Parathyroid adenoma (tissue), 2 donors: ENCODE results near the gene MS4A5.

Experiments
- H2AFZ ChIP-seq: fragments of 300-600 bp; sonication (generic); one replicate; pipeline ENCODE4 v1.7.0; 2017; ENCODE audit warnings: antibody characterized with exemption, mild to moderate bottlenecking
- H3K27ac ChIP-seq: fragments of 300-600 bp; sonication (generic); one replicate; pipeline ENCODE4 v1.7.0; 2017
- H3K27me3 ChIP-seq: fragments of 300-600 bp; sonication (generic); one replicate; pipeline ENCODE4 v1.7.0; 2017; ENCODE audit warnings: low read length; ENCODE audit not compliant: control insufficient read depth, insufficient read depth
- H3K36me3 ChIP-seq: fragments of 300-600 bp; sonication (generic); one replicate; pipeline ENCODE4 v1.7.0; 2017; ENCODE audit warnings: low read length; ENCODE audit not compliant: control insufficient read depth, insufficient read depth
- H3K4me1 ChIP-seq: fragments of 300-600 bp; sonication (generic); one replicate; pipeline ENCODE4 v1.7.0; 2017; ENCODE audit warnings: control low read depth
- H3K4me2 ChIP-seq: fragments of 300-600 bp; sonication (generic); one replicate; pipeline ENCODE4 v1.7.0; 2017; ENCODE audit warnings: low read length
- H3K4me3 ChIP-seq: fragments of 300-600 bp; sonication (generic); one replicate; pipeline ENCODE4 v1.7.0; 2017; ENCODE audit warnings: low read depth, low read length
- H3K79me2 ChIP-seq: fragments of 300-600 bp; sonication (generic); one replicate; pipeline ENCODE4 v1.7.0; 2017; ENCODE audit warnings: control low read depth
- H3K9ac ChIP-seq: fragments of 300-600 bp; sonication (generic); one replicate; pipeline ENCODE4 v1.7.0; 2017; ENCODE audit warnings: mild to moderate bottlenecking
- H3K9me3 ChIP-seq: fragments of 300-600 bp; sonication (generic); one replicate; pipeline ENCODE4 v1.7.0; 2017; ENCODE audit warnings: low read length; ENCODE audit not compliant: control insufficient read depth
- CTCF ChIP-seq: fragments of 300-600 bp; sonication (generic); IDR thresholded peaks from one replicate; pipeline ENCODE4 v1.7.0; 2017; ENCODE audit warnings: antibody characterized with exemption, mild to moderate bottlenecking
- donor health status: primary hyperparathyroidism.

The MS4A5 gene

DNA sequence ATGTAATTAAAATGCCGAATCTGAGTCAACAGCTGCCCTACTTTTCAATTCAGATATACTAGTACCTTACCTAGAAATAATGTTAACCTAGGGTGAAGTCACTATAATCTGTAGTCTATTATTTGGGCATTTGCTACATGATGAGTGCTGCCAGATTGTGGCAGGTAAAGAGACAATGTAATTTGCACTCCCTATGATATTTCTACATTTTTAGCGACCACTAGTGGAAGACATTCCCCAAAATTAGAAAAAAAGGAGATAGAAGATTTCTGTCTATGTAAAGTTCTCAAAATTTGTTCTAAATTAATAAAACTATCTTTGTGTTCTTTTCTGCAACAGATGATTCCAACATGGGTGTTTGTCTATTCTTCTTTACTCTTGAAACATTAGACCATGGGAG, 40.4 kb downstream of the MS4A5 start:
- H3K9ac ChIP-seq: no peak overlapping the region

DNA sequence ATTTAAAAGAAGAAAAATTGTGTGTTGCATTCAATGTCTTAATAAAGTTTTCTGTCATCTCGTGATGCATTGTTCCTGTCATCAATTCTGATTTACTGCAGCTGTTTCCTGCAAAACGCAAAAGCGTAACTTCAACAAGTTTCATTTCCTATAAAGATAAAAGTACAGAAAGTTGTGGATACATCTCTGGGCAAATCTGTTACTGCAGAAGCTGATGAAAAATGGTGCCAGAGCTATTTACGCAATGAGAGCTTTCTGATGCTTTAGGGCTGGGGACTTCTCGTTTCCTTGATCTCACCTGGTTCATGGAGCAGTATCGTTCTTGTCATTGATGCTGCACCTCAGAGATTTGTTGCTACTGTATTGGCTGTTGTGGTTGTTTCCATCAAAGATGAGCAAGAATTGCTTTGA, 47.7 kb downstream of the MS4A5 start:
- Histone ChIP-seq H3K27me3 (no peaks in the 10 kb centered on the region), H3K4me3 (no peak overlapping the region), H3K27ac (no peak overlapping the region), H3K9me3 (no peaks in the 10 kb centered on the region), H3K4me1 (no peaks in the 10 kb centered on the region), H3K36me3 (no peaks in the 10 kb centered on the region), H3K79me2 (no peaks in the 10 kb centered on the region), H3K9ac (no peak overlapping the region), H2AFZ (no peak overlapping the region), H3K4me2 (no peak overlapping the region)
- TF ChIP-seq CTCF: no peak

More for the DNA sequence above, 40.4 kb downstream of the MS4A5 start:
- Histone ChIP-seq H3K4me2 (no peak overlapping the region), H3K4me1 (no peaks in the 10 kb centered on the region), H3K36me3 (no peaks in the 10 kb centered on the region), H3K27ac (no peak overlapping the region), H2AFZ (no peak overlapping the region), H3K27me3 (no peaks in the 10 kb centered on the region), H3K9me3 (no peaks in the 10 kb centered on the region), H3K4me3 (no peak overlapping the region), H3K79me2 (no peaks in the 10 kb centered on the region)
- no peak for TF ChIP-seq CTCF

- Histone ChIP-seq H3K79me2 (no peaks in the 10 kb centered on the region), H3K36me3 (no peaks in the 10 kb centered on the region), H3K9me3 (no peaks in the 10 kb centered on the region), H3K27me3 (no peaks in the 10 kb centered on the region), H3K9ac (no peak overlapping the region), H3K4me1 (no peaks in the 10 kb centered on the region), H2AFZ (no peak overlapping the region), H3K4me3 (no peak overlapping the region), H3K4me2 (no peak overlapping the region), H3K27ac (no peak overlapping the region)
- TF ChIP-seq CTCF: no peak
Measured at GRCh38 chr11:60482361-60482760, 53.0 kb downstream of the MS4A5 start.

- Histone ChIP-seq H2AFZ (no peak overlapping the region), H3K9ac (no peak overlapping the region), H3K79me2 (no peaks in the 10 kb centered on the region), H3K4me2 (no peak overlapping the region), H3K9me3 (no peaks in the 10 kb centered on the region), H3K4me3 (no peak overlapping the region), H3K4me1 (no peaks in the 10 kb centered on the region), H3K27ac (no peak overlapping the region), H3K27me3 (no peaks in the 10 kb centered on the region), H3K36me3 (no peaks in the 10 kb centered on the region)
- no peak for TF ChIP-seq CTCF
Measured at GRCh38 chr11:60485987-60486386, 56.6 kb downstream of the MS4A5 start.

DNA sequence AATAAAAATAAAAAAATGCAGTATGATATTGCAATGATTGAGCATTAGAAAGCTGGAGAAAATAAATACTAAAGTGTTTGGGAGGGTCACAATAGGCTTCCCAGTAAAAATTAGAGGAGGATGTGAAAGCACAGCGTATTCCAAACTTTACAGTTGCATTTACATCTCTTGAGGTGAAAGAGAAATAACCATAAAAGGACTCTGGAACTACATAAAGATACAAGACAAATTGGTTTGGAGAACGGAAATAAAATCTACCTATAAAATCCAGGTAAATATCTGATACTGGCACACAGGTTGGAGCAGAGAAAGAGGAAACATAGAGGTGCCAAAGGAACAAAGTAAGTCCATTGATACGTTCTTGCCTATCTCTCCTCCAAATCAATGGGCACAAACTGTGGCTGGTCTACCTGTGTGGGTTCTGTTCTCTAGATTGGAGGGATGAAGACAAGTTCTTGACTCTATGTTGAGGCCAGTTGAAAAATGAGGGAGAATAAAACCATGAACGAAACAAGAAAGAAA, 63.2 kb downstream of the MS4A5 start, which contains the start of gene MS4A12:
Gene MS4A12 (plus strand): TSS at position 291 of the 522 bp plus-strand sequence. CDS start 4,541 bp downstream, outside the sequence.
- H3K27ac ChIP-seq: no peak within 1 kb of the TSS
- H2AFZ ChIP-seq: no peak within 1 kb of the TSS
- no peak within 1 kb of the TSS for H3K9ac ChIP-seq
- TF ChIP-seq CTCF: no peak
- no peaks in the 10 kb centered on the region for H3K27me3 ChIP-seq
- H3K4me3 ChIP-seq: no peak within 1 kb of the TSS
- H3K4me2 ChIP-seq: no peak within 1 kb of the TSS
- no peaks in the 10 kb centered on the region for H3K36me3 ChIP-seq
- no peaks in the 10 kb centered on the region for H3K4me1 ChIP-seq
- no peaks in the 10 kb centered on the region for H3K9me3 ChIP-seq
- no peaks in the 10 kb centered on the region for H3K79me2 ChIP-seq
